Embryonic facial prominence (tissue), 1 donor: ENCODE data around the gene CCT6B.

Source experiments
- DNase-seq: peaks from one replicate; pipeline ENCODE4 v3.0.0-alpha.2; 2016; ENCODE audit errors: extremely low spot score

Gene CCT6B

DNA sequence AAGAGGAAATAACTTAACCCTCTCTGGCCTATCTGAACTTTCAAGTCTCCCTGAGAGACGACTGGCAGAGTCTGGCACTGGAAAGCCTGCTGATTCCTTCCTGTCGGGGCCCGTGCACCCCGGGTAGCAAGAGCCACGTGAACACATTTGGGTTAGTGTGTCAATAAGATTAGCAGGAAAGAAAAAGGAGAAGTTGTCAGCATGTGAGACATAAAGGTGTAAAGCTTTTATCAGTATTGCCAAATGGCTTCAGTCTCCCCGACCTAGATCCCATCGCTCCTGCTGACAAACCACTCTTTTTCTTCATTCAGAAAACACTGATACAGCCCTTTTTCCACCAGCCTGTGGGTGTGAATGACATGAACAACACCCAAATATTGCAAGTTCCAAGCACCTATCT lies 74.4 kb downstream of the CCT6B start:
- no peak for DNase-seq

GRCh38 chr17:34885076-34885475 lies 76.2 kb downstream of the CCT6B start:
- DNase-seq = no peak

GRCh38 chr17:34884597-34884996 lies 76.7 kb downstream of the CCT6B start:
- DNase-seq = no peak

- DNase-seq = no peak
Observed at GRCh38 chr17:34883106-34884000, 77.9 kb downstream of the CCT6B start.

GRCh38 chr17:34879146-34879545 lies 82.1 kb downstream of the CCT6B start:
- DNase-seq = no peak
